ENCODE data around the gene KIAA1210.
"Not testable (repeated sequence)": the region's sequence is repeated elsewhere in the genome, so short reads cannot be mapped to it uniquely, and the experiment has no call there.

The KIAA1210 gene

DNA sequence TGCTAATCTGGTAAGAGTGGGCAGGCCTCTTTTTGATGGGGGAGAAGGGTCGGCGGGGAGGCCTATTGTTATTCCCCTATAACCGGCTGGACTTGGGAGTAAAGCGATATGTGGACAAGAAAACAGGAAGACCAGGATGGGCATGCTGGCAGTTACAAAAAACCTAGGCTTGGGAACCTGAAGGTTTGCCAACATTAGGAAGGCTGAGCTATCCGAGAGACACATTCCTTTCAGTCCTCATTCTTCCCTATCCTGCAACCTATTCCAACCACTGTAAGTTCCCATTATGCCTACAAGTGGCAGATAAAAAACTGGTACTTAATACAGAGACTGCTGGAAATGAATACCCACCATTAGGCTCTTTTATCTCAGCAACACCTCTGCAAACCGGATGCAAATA lies 87.2 kb downstream of the KIAA1210 start:
- DNase-seq (ENCODE audit: low read depth in 4 of 4, low spot score in 1 of 4) = no peak

DNA sequence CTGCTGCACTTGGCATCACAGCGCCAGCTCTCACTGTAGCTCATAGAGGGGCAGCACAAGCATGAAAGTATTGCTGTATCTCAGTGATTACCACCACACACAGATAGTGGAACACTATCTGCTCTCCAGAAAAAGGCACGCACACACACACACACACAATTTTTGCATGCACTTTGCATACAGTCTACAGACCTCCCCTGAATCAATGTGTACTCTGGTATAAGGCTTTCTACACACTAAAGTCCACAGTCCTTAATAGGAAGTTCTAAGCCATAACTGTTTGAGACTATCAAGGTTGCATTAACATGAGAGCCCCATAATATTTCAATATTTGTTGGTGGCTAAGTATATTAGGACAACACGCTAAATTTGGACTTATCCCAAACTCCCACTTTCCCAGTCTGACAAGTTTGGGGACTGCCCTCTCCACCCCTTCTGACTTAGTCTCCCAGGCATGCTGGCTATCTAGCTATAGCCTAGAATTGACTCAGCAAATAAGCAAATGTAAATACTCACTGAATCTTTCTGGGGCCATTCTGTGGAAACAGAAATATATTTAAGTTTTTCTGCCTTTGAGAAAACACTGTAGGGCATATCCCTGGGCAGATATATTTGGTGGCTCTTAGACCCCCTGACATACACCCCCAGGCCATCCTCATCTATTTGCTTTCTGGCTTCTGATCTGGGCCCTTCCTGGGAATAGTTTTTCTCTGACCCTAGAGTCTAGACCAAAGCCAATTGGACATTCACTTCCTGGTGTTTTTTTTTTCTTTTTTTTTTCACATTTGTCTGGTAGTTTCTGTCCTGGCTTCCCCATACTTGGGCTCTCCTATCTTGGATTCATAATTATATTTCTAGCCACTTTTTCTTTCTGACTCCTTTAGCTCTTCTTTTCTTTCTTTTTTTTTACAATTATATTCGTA lies 91.2 kb downstream of the KIAA1210 start:
- no peak for DNase-seq (ENCODE audit: low read depth in 4 of 4, low spot score in 1 of 4)

DNA sequence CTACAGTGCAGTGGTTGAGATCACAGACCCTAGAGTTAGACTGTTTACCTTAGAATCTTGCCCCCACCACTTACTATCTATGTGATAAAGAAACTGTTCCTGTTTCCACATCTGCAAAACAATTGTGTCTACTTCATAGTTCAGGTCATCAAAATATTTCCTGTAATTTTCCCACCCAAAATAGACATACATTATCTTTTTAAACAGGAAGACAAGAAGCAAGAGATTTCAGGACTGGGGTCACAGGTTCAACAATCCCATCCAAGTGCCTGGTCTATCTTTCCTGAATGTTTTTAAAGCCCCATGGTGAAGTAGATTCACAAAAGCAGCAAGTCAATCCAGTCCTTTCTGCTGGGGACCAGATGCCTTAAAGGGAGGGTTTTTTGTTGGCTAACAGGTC lies 96.6 kb downstream of the KIAA1210 start:
- DNase-seq (ENCODE audit: low read depth in 4 of 4, low spot score in 1 of 4) = no peak

DNA sequence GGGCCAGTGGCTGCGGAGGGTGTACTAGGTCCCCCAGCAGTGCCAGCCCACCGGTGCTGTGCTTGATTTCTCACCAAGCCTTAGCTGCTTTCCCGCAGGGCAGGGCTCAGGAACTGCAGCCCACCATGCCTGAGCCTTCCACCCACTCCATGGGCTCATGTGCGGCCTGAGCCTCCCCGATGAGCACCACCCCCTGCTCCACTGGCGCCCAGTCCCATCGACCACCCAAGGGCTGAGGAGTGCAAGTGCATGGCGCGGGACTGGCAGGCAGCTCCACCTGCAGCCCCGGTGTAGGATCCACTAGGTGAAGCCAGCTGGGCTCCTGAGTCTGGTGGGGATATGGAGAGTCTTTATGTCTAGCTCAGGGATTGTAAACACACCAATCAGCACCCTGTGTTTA lies 98.0 kb downstream of the KIAA1210 start:
- DNase-seq (ENCODE audit: low read depth in 4 of 4, low spot score in 1 of 4) = not testable (repeated sequence)

DNA sequence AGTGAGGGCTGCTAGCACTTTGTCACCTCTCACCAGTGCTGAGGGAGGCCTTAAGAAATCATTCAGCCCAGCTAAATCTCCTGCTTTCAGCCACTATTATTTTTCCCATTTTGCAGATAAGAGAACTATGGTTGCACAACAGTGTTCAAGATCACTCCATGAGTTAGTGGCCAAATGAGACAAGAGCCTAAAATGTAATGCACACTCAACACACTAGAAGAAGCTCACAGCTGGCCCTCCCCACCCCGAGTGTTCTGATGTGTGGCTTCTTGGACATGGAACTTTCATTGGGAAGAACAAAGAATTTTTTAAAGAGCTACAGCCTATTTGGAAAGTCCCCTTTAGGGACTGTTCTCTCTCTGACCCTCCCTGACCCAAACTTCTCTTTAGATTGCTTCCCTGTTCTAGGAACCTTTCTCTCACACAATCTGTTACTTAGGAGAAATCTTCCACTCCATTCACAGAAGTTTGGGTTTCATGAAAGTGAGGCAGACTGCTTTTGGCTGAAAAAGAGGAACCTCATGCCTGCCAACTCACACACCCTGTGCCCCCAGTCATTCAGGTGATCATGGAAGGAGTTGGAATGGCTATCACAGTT lies 98.8 kb downstream of the KIAA1210 start:
- DNase-seq (ENCODE audit: low read depth in 4 of 4, low spot score in 1 of 4) = no peak
